ENCODE measurements around the gene PLAC8L1. TPM values are rescaled to one million over a fixed set of nuclear protein-coding genes. Genes with fewer than 3 reads are reported as not detected.

Gene PLAC8L1
- total RNA-seq, 4 donors from 2014 or later = not detected

- intact Hi-C loops (cut with DNase I; ENCODE audit: low total_unique reads) = no loop called here
- no peak for TF ChIP-seq POLR2A (IDR thresholded peaks at IDR 0.05)
- TF ChIP-seq CTCF (IDR thresholded peaks at IDR 0.05 in 4 of 5, conservative IDR thresholded peaks at IDR 0.05 in 1 of 5) = no peak
- Histone ChIP-seq H3K27ac (no peak overlapping the region), H3K9me3 (no peaks in the 10 kb centered on the region), H3K27me3 (no peaks in the 10 kb centered on the region), H3K4me1 (peaks cover 0 to 3% of the 10 kb centered on the region in 2 donors), H3K4me3 (no peak overlapping the region), H3K36me3 (peaks cover 0 to 5% of the 10 kb centered on the region in 2 donors)
- in situ Hi-C loops (cut with MboI; ENCODE audit: low sequenced_read_pairs in 4 of 4) = loop anchor here (10.0 to 25.0 kb wide), 3 partner anchors 145 to 1855 kb away; no protein-coding TSS in a partner anchor
- no peak for DNase-seq
- ATAC-seq = no peak
Observed at GRCh38 chr5:146059460-146060220, 45.7 kb downstream of the PLAC8L1 start.

- DNase-seq = no peak
- intact Hi-C loops (cut with DNase I; ENCODE audit: low total_unique reads) (no loop called here), in situ Hi-C loops (cut with MboI; ENCODE audit: low sequenced_read_pairs in 4 of 4) (loop anchor here (10.0 to 25.0 kb wide), 3 partner anchors 141 to 1851 kb away; no protein-coding TSS in a partner anchor)
- Histone ChIP-seq H3K27me3 (no peaks in the 10 kb centered on the region), H3K4me1 (peaks cover 0 to 3% of the 10 kb centered on the region in 2 donors), H3K9me3 (no peaks in the 10 kb centered on the region), H3K27ac (no peak overlapping the region), H3K36me3 (peaks cover 0 to 3% of the 10 kb centered on the region in 2 donors), H3K4me3 (no peak overlapping the region)
- ATAC-seq = no peak
- TF ChIP-seq CTCF (IDR thresholded peaks at IDR 0.05 in 4 of 5, conservative IDR thresholded peaks at IDR 0.05 in 1 of 5) (no peak), POLR2A (IDR thresholded peaks at IDR 0.05) (no peak)
Observed at GRCh38 chr5:146055432-146055831, 49.9 kb downstream of the PLAC8L1 start.

GRCh38 chr5:146052780-146053179, 52.6 kb downstream of the PLAC8L1 start:
- no peak for DNase-seq
- Histone ChIP-seq H3K27ac (no peak overlapping the region), H3K27me3 (no peaks in the 10 kb centered on the region), H3K9me3 (no peaks in the 10 kb centered on the region), H3K36me3 (no peaks in the 10 kb centered on the region), H3K4me1 (peaks cover 0 to 4% of the 10 kb centered on the region in 2 donors), H3K4me3 (no peak overlapping the region)
- no peak for TF ChIP-seq CTCF (IDR thresholded peaks at IDR 0.05 in 4 of 5, conservative IDR thresholded peaks at IDR 0.05 in 1 of 5)
- no peak for TF ChIP-seq POLR2A (IDR thresholded peaks at IDR 0.05)
- no peak for ATAC-seq
- intact Hi-C loops (cut with DNase I; ENCODE audit: low total_unique reads) (loop anchor here (5.0 kb wide), 1 partner anchor 1850 kb away; no protein-coding TSS in a partner anchor), in situ Hi-C loops (cut with MboI; ENCODE audit: low sequenced_read_pairs in 4 of 4) (loop anchor here (10.0 to 25.0 kb wide), 3 partner anchors 138 to 1848 kb away; no protein-coding TSS in a partner anchor)

GRCh38 chr5:146051678-146052077, 53.7 kb downstream of the PLAC8L1 start:
- in situ Hi-C loops (cut with MboI; ENCODE audit: low sequenced_read_pairs in 4 of 4) = loop anchor here (10.0 to 25.0 kb wide), 3 partner anchors 137 to 1847 kb away; no protein-coding TSS in a partner anchor
- TF ChIP-seq POLR2A (IDR thresholded peaks at IDR 0.05) (no peak), CTCF (IDR thresholded peaks at IDR 0.05 in 4 of 5, conservative IDR thresholded peaks at IDR 0.05 in 1 of 5) (no peak)

More at GRCh38 chr5:146051678-146052077, 53.7 kb downstream of the PLAC8L1 start:
- H3K27ac ChIP-seq = no peak overlapping the region
- H3K36me3 ChIP-seq = no peaks in the 10 kb centered on the region
- intact Hi-C loops (cut with DNase I; ENCODE audit: low total_unique reads) = loop anchor here (5.0 kb wide), 1 partner anchor 1849 kb away; no protein-coding TSS in a partner anchor
- H3K4me3 ChIP-seq = no peak overlapping the region
- H3K27me3 ChIP-seq = no peaks in the 10 kb centered on the region
- DNase-seq (no peak), ATAC-seq (no peak)
- H3K4me1 ChIP-seq = peaks cover 0 to 4% of the 10 kb centered on the region in 2 donors
- no peaks in the 10 kb centered on the region for H3K9me3 ChIP-seq

Measured in gastrocnemius medialis (tissue), 4 donors.